ENCODE measurements around the gene ARHGAP26.

ARHGAP26 gene

GRCh38 chr5:142811866-142812557 is 41.8 kb downstream of the ARHGAP26 start:
- no peak for TF ChIP-seq CTCF (IDR thresholded peaks at IDR 0.05)
- no peak overlapping the region for H3K4me3 ChIP-seq
- no peak for DNase-seq (ENCODE audit: low spot score)
- H3K27ac ChIP-seq = peak overlapping the region in 1 of 2 donors; percentile 4

- no peak for DNase-seq (ENCODE audit: low spot score)
- peak overlapping the region in 1 of 2 donors; percentile 81 for H3K27ac ChIP-seq
Measured at GRCh38 chr5:142813220-142813619, 43.0 kb downstream of the ARHGAP26 start.

GRCh38 chr5:142814122-142814521 is 43.9 kb downstream of the ARHGAP26 start:
- H3K27ac ChIP-seq = peak overlapping the region in 1 of 2 donors; percentile 81
- peak overlapping the region; percentile 27 for H3K4me3 ChIP-seq
- DNase-seq (ENCODE audit: low spot score) = no peak
- TF ChIP-seq CTCF (IDR thresholded peaks at IDR 0.05) = no peak

More at GRCh38 chr5:142813220-142813619, 43.0 kb downstream of the ARHGAP26 start:
- no peak for TF ChIP-seq CTCF (IDR thresholded peaks at IDR 0.05)
- no peak overlapping the region for H3K4me3 ChIP-seq

- no peak overlapping the region for H3K4me3 ChIP-seq
- no peak overlapping the region for H3K27ac ChIP-seq
- no peak for DNase-seq (ENCODE audit: low spot score)
- TF ChIP-seq CTCF (IDR thresholded peaks at IDR 0.05) = no peak
Measured at GRCh38 chr5:142815469-142815868, 45.3 kb downstream of the ARHGAP26 start.

- no peak for DNase-seq (ENCODE audit: low spot score)
- TF ChIP-seq CTCF (IDR thresholded peaks at IDR 0.05) = no peak
- Histone ChIP-seq H3K27ac (peak overlapping the region in 1 of 2 donors; percentile 77), H3K4me3 (no peak overlapping the region)
Measured at GRCh38 chr5:142816531-142817430, 46.6 kb downstream of the ARHGAP26 start.

- TF ChIP-seq CTCF (IDR thresholded peaks at IDR 0.05) = no peak
- no peak overlapping the region for H3K4me3 ChIP-seq
- H3K27ac ChIP-seq = peak overlapping the region in 1 of 2 donors; percentile 77
- DNase-seq (ENCODE audit: low spot score) = no peak
Measured at GRCh38 chr5:142817949-142818431, 47.8 kb downstream of the ARHGAP26 start.
